GM23338 (cell line): Measurements from ENCODE around the gene ASIC5. TPM values are rescaled to one million over a fixed set of nuclear protein-coding genes. Genes with fewer than 3 reads are reported as not detected.

Source experiments
- ATAC-seq: fragments of 200-7000 bp; cut with Tn5 transposase; 3 replicates; pipeline ENCODE4 v1.9.1; 2020
- DNase-seq: peaks from one replicate; pipeline ENCODE4 v3.0.0-alpha.2; 2015; ENCODE audit warnings: low spot score
- H2AFZ ChIP-seq: fragments of 200-600 bp; sonication (generic); 2 replicates; pipeline ENCODE4 v1.8.0; 2016; ENCODE audit warnings: antibody characterized with exemption, mild to moderate bottlenecking, moderate library complexity
- H3F3A ChIP-seq: fragments of 200-600 bp; sonication (generic); replicated peaks from 2 replicates; pipeline ENCODE4 v1.8.0; 2017; ENCODE audit warnings: antibody characterized with exemption, mixed run types, low read depth
- H3K27ac ChIP-seq: fragments of 200-600 bp; sonication (generic); 2 replicates; pipeline ENCODE4 v1.6.1; 2016; ENCODE audit warnings: low read depth
- H3K27me3 ChIP-seq: fragments of 200-600 bp; sonication (generic); 2 replicates; pipeline ENCODE4 v1.8.0; 2016; ENCODE audit warnings: mild to moderate bottlenecking, mixed run types, moderate library complexity; ENCODE audit not compliant: insufficient read depth
- H3K36me3 ChIP-seq: fragments of 200-600 bp; sonication (generic); 2 replicates; pipeline ENCODE4 v1.8.0; 2016; ENCODE audit warnings: mild to moderate bottlenecking; ENCODE audit not compliant: insufficient read depth
- H3K4me1 ChIP-seq: fragments of 200-600 bp; sonication (generic); 2 replicates; pipeline ENCODE4 v1.8.0; 2016; ENCODE audit warnings: mild to moderate bottlenecking, moderate library complexity; ENCODE audit not compliant: insufficient read depth
- H3K4me2 ChIP-seq: fragments of 200-600 bp; sonication (generic); 2 replicates; pipeline ENCODE4 v1.7.1; 2017; ENCODE audit warnings: mixed run types
- H3K4me3 ChIP-seq: fragments of 200-600 bp; sonication (generic); 2 replicates; pipeline ENCODE4 v1.6.1; 2016; ENCODE audit warnings: mixed run types
- H3K79me2 ChIP-seq: fragments of 200-600 bp; sonication (generic); replicated peaks from 2 replicates; pipeline ENCODE4 v1.8.0; 2017; ENCODE audit warnings: mild to moderate bottlenecking; ENCODE audit not compliant: insufficient read depth
- H3K9me2 ChIP-seq: fragments of 200-600 bp; sonication (generic); 2 replicates; pipeline ENCODE4 v1.8.0; 2017; ENCODE audit not compliant: insufficient read depth
- H4K20me1 ChIP-seq: fragments of 200-600 bp; sonication (generic); replicated peaks from 2 replicates; pipeline ENCODE4 v1.8.0; 2017; ENCODE audit warnings: mild to moderate bottlenecking; ENCODE audit not compliant: insufficient read depth
- H3K27ac Mint-ChIP-seq: 2 replicates; pipeline ENCODE4 v1.8.0; 2020; ENCODE audit warnings: inconsistent platforms, mild to moderate bottlenecking, moderate library complexity, mixed read lengths
- H3K27me3 Mint-ChIP-seq: 3 replicates; pipeline ENCODE4 v1.8.0; 2022; ENCODE audit warnings: low read depth, mild to moderate bottlenecking, moderate library complexity, mixed read lengths, inconsistent platforms; ENCODE audit not compliant: insufficient read depth, poor library complexity
- H3K36me3 Mint-ChIP-seq: 3 replicates; pipeline ENCODE4 v1.8.0; 2021; ENCODE audit warnings: low read depth, mild to moderate bottlenecking, inconsistent platforms, moderate library complexity, mixed read lengths
- H3K4me1 Mint-ChIP-seq: 3 replicates; pipeline ENCODE4 v1.8.0; 2020; ENCODE audit warnings: mild to moderate bottlenecking, inconsistent platforms, mixed read lengths
- H3K4me3 Mint-ChIP-seq: 3 replicates; pipeline ENCODE4 v1.8.0; 2021; ENCODE audit warnings: moderate library complexity, mild to moderate bottlenecking, inconsistent platforms, mixed read lengths
- H3K9me3 Mint-ChIP-seq: 3 replicates; pipeline ENCODE4 v1.8.0; 2020; ENCODE audit warnings: moderate library complexity, mild to moderate bottlenecking, inconsistent platforms, mixed read lengths
- CREB1 ChIP-seq: fragments of 250-450 bp; sonication (Bioruptor Pico); IDR thresholded peaks from 2 replicates; pipeline ENCODE4 v1.5.0; 2020; ENCODE audit warnings: low read depth, mild to moderate bottlenecking, moderate library complexity
- EZH2phosphoT487 ChIP-seq: fragments of 200-600 bp; sonication (generic); IDR thresholded peaks from one replicate; pipeline ENCODE4 v1.8.1; 2018; ENCODE audit warnings: antibody characterized with exemption; ENCODE audit not compliant: unreplicated experiment
- JUNB ChIP-seq: IDR thresholded peaks from one replicate; pipeline ENCODE4 v1.6.1; 2016; ENCODE audit warnings: antibody characterized with exemption; ENCODE audit not compliant: unreplicated experiment
- NANOG ChIP-seq: IDR thresholded peaks from 2 replicates; pipeline ENCODE4 v1.6.1; 2016; ENCODE audit warnings: antibody characterized with exemption, borderline replicate concordance
- POLR2AphosphoS5 ChIP-seq: IDR thresholded peaks from 2 replicates; pipeline ENCODE4 v1.6.1; 2016; ENCODE audit warnings: antibody characterized with exemption, low read depth
- REST ChIP-seq: IDR thresholded peaks from one replicate; pipeline ENCODE4 v1.6.1; 2018; ENCODE audit warnings: antibody characterized with exemption; ENCODE audit not compliant: unreplicated experiment
- ZNF114 ChIP-seq: fragments of 250-450 bp; sonication (Bioruptor Pico); IDR thresholded peaks from 2 replicates; pipeline ENCODE4 v1.5.0; 2020; ENCODE audit warnings: mild to moderate bottlenecking, moderate library complexity
- ZNF331 ChIP-seq: fragments of 250-450 bp; sonication (Bioruptor Pico); IDR thresholded peaks from 2 replicates; pipeline ENCODE4 v1.5.0; 2020; ENCODE audit warnings: low read depth, mild to moderate bottlenecking, moderate library complexity
- polyA plus RNA-seq: library from polyadenylated mRNA; unstranded; fragments of >200 nt; fragmentation: Nextera tagmentation; extraction: Ambion mirVana; gene quantifications from 2 replicates; pipeline ENCODE4 v1.2.1, GENCODE V29; 2016
- total RNA-seq: library from RNA; depleted of rRNA; stranded (reverse); fragments of >200 nt; shearing (Covaris generic); gene quantifications from 2 replicates; pipeline ENCODE4 v1.2.3, GENCODE V29; 2014
- TF ChIP-seq, protein P1 (sequence below): IDR thresholded peaks from 2 replicates; pipeline ENCODE4 v1.6.1; 2016; ENCODE audit warnings: antibody characterized with exemption
- TF ChIP-seq, protein P2 (sequence below), 2 experiments: fragments of 200-600 bp in 1 of 2; sonication (generic) in 1 of 2; conservative IDR thresholded peaks; 2 replicates each; pipeline versions ENCODE4 v1.5.1 to v1.6.1; 2016 to 2017; ENCODE audit warnings: antibody characterized with exemption in 2 of 2, low read depth in 2 of 2, mild to moderate bottlenecking in 2 of 2, moderate library complexity in 1 of 2

The ASIC5 gene
- total and polyA plus RNA-seq, 2 experiments from 2014 or later, result not detected

DNA sequence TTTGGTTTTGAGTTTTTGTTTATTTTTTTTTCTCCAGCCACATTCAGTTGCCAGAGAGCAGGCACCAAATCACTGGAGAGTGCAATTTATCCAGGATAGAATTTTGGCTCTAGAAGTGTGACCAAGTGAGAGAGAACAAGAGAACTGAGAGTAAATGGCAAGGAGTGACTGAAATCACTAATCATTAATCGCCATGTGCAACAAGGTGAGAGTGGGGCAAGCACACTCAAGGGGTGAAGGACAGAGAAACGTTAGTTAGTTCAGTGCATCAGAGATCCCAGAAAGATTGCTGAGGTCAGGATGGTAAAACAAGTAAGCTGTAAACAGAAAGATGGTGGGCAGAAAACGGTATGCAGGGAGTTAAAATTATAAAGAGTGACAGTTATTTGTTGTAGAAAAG, 17.8 kb upstream of the ASIC5 start:
- Histone ChIP-seq H3K4me3 (no peak overlapping the region), H3K4me1 (no peaks in the 10 kb centered on the region), H2AFZ (no peak overlapping the region), H3K27ac (no peak overlapping the region), H4K20me1 (no peaks in the 10 kb centered on the region), H3K79me2 (no peaks in the 10 kb centered on the region), H3F3A (no peaks in the 10 kb centered on the region), H3K4me2 (no peak overlapping the region), H3K36me3 (no peaks in the 10 kb centered on the region), H3K9me2 (peaks cover 3% of the 10 kb centered on the region; the same call in 1 of the 2 replicates), H3K27me3 (no peaks in the 10 kb centered on the region)
- no peak overlapping the region for H3K4me3 Mint-ChIP-seq
- no peak for DNase-seq
- peaks cover 27% of the 10 kb centered on the region for H3K9me3 Mint-ChIP-seq
- ATAC-seq, result no peak
- peaks cover 23% of the 10 kb centered on the region for H3K36me3 Mint-ChIP-seq
- H3K27ac Mint-ChIP-seq, result no peak overlapping the region
- no peaks in the 10 kb centered on the region for H3K27me3 Mint-ChIP-seq
- peaks cover 3% of the 10 kb centered on the region; the same call in 2 of the 3 replicates for H3K4me1 Mint-ChIP-seq
- TF ChIP-seq REST, result no peak
- no peak for TF ChIP-seq NANOG
- TF ChIP-seq ZNF114 (CRISPR knock-in tag), result no peak
- TF ChIP-seq CREB1 (CRISPR knock-in tag), result no peak
- TF ChIP-seq POLR2AphosphoS5, result no peak
- TF ChIP-seq EZH2phosphoT487, result no peak
- TF ChIP-seq, protein P1, sequence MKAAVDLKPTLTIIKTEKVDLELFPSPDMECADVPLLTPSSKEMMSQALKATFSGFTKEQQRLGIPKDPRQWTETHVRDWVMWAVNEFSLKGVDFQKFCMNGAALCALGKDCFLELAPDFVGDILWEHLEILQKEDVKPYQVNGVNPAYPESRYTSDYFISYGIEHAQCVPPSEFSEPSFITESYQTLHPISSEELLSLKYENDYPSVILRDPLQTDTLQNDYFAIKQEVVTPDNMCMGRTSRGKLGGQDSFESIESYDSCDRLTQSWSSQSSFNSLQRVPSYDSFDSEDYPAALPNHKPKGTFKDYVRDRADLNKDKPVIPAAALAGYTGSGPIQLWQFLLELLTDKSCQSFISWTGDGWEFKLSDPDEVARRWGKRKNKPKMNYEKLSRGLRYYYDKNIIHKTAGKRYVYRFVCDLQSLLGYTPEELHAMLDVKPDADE, result no peak
- TF ChIP-seq, protein P2, sequence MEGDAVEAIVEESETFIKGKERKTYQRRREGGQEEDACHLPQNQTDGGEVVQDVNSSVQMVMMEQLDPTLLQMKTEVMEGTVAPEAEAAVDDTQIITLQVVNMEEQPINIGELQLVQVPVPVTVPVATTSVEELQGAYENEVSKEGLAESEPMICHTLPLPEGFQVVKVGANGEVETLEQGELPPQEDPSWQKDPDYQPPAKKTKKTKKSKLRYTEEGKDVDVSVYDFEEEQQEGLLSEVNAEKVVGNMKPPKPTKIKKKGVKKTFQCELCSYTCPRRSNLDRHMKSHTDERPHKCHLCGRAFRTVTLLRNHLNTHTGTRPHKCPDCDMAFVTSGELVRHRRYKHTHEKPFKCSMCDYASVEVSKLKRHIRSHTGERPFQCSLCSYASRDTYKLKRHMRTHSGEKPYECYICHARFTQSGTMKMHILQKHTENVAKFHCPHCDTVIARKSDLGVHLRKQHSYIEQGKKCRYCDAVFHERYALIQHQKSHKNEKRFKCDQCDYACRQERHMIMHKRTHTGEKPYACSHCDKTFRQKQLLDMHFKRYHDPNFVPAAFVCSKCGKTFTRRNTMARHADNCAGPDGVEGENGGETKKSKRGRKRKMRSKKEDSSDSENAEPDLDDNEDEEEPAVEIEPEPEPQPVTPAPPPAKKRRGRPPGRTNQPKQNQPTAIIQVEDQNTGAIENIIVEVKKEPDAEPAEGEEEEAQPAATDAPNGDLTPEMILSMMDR (conservative IDR thresholded peaks at IDR 0.05; ENCODE audit: low read depth in 2 of 2), result no peak
- no peak for TF ChIP-seq JUNB
- TF ChIP-seq ZNF331 (CRISPR knock-in tag), result no peak
